Measurements from ENCODE around the gene ZNF2. TPM values are rescaled to one million over a fixed set of nuclear protein-coding genes. Genes with fewer than 3 reads are reported as not detected.

Gene ZNF2
- total and polyA plus RNA-seq, 2 of the 13 experiments (the other 11 are each of a cell fraction or from before 2014, with no cell fraction given): 4.3 to 6.1 TPM

DNA sequence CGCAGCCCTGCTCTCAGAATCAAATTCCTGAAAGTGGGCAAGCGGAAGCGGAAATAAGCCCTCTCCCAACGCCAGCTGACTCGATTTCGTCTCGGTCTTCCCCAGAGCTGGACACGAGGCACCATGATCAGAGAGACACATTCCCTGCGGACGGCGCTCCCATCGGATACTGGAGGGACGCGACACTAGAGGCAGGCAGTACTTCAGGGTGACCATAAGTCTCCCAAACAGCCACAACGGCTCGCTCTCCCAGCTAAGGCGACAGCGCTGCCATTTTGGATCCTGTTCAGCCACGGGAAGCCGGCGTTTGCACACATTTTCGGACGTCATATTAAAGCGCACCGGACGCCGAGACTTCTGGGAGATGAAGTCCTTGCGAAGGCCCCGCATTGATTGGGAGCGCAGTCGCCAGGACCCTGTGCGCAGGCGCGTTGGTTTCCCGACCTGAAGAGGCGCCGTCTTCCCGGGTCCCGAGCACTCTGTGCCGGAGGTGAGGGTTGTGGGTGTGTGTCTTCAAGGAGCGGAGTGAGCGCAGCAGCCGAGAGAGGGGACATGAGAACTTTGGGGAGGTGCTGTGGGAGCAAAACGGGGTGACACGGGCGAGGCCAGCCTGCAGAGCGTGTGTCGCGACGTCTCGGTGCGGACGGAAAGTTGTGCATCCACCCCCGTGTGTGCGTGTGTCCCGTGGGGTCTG is at the start of gene ZNF2 (continued):
- TF ChIP-seq ZNF678 (CRISPR knock-in tag; IDR thresholded peaks at IDR 0.05) (peak; percentile 54; the same call in 1 of the 2 replicates), ZFP62 (CRISPR knock-in tag; IDR thresholded peaks at IDR 0.05) (no peak), ZSCAN22 (CRISPR knock-in tag; IDR thresholded peaks at IDR 0.05) (0 out of 2 replicates have a peak, but pooled peaks have one; percentile 48), SNRNP70 (IDR thresholded peaks at IDR 0.05; ENCODE audit: low read depth, low read length) (no peak), EHMT2 (IDR thresholded peaks at IDR 0.05; ENCODE audit: borderline replicate concordance, low read depth, low read length) (peak; percentile 95), MED1 (CRISPR knock-in tag; IDR thresholded peaks at IDR 0.05) (peak; percentile 62), ASH2L (IDR thresholded peaks at IDR 0.05; ENCODE audit: insufficient read length, low read depth, low read length) (peak; percentile 99), ZNF746 (CRISPR knock-in tag; IDR thresholded peaks at IDR 0.05) (peak; percentile 33; the same call in 1 of the 2 replicates), ZFAT (CRISPR knock-in tag; conservative IDR thresholded peaks at IDR 0.05) (no peak), ZNF317 (CRISPR knock-in tag; IDR thresholded peaks at IDR 0.05) (peak; percentile 85), SRSF9 (IDR thresholded peaks at IDR 0.05; ENCODE audit: borderline replicate concordance, insufficient read depth, low read depth, low read length, poor library complexity, severe bottlenecking) (no peak), DNMT1 (CRISPR knock-in tag; IDR thresholded peaks at IDR 0.05) (peak; percentile 68; the same call in 1 of the 2 replicates)
- TF ChIP-seq, protein P1, sequence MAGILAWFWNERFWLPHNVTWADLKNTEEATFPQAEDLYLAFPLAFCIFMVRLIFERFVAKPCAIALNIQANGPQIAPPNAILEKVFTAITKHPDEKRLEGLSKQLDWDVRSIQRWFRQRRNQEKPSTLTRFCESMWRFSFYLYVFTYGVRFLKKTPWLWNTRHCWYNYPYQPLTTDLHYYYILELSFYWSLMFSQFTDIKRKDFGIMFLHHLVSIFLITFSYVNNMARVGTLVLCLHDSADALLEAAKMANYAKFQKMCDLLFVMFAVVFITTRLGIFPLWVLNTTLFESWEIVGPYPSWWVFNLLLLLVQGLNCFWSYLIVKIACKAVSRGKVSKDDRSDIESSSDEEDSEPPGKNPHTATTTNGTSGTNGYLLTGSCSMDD (CRISPR knock-in tag; IDR thresholded peaks at IDR 0.05): no peak
- TF ChIP-seq, protein P2, sequence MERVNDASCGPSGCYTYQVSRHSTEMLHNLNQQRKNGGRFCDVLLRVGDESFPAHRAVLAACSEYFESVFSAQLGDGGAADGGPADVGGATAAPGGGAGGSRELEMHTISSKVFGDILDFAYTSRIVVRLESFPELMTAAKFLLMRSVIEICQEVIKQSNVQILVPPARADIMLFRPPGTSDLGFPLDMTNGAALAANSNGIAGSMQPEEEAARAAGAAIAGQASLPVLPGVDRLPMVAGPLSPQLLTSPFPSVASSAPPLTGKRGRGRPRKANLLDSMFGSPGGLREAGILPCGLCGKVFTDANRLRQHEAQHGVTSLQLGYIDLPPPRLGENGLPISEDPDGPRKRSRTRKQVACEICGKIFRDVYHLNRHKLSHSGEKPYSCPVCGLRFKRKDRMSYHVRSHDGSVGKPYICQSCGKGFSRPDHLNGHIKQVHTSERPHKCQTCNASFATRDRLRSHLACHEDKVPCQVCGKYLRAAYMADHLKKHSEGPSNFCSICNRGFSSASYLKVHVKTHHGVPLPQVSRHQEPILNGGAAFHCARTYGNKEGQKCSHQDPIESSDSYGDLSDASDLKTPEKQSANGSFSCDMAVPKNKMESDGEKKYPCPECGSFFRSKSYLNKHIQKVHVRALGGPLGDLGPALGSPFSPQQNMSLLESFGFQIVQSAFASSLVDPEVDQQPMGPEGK (CRISPR knock-in tag; IDR thresholded peaks at IDR 0.05): peak; percentile 23; the same call in 1 of the 2 replicates
- TF ChIP-seq, protein P3, sequence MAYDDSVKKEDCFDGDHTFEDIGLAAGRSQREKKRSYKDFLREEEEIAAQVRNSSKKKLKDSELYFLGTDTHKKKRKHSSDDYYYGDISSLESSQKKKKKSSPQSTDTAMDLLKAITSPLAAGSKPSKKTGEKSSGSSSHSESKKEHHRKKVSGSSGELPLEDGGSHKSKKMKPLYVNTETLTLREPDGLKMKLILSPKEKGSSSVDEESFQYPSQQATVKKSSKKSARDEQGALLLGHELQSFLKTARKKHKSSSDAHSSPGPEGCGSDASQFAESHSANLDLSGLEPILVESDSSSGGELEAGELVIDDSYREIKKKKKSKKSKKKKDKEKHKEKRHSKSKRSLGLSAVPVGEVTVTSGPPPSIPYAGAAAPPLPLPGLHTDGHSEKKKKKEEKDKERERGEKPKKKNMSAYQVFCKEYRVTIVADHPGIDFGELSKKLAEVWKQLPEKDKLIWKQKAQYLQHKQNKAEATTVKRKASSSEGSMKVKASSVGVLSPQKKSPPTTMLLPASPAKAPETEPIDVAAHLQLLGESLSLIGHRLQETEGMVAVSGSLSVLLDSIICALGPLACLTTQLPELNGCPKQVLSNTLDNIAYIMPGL (CRISPR knock-in tag; IDR thresholded peaks at IDR 0.05; ENCODE audit: borderline replicate concordance in 1 of 2, low read depth in 1 of 2): peak; percentile 73 to 95
- TF ChIP-seq, protein P4, sequence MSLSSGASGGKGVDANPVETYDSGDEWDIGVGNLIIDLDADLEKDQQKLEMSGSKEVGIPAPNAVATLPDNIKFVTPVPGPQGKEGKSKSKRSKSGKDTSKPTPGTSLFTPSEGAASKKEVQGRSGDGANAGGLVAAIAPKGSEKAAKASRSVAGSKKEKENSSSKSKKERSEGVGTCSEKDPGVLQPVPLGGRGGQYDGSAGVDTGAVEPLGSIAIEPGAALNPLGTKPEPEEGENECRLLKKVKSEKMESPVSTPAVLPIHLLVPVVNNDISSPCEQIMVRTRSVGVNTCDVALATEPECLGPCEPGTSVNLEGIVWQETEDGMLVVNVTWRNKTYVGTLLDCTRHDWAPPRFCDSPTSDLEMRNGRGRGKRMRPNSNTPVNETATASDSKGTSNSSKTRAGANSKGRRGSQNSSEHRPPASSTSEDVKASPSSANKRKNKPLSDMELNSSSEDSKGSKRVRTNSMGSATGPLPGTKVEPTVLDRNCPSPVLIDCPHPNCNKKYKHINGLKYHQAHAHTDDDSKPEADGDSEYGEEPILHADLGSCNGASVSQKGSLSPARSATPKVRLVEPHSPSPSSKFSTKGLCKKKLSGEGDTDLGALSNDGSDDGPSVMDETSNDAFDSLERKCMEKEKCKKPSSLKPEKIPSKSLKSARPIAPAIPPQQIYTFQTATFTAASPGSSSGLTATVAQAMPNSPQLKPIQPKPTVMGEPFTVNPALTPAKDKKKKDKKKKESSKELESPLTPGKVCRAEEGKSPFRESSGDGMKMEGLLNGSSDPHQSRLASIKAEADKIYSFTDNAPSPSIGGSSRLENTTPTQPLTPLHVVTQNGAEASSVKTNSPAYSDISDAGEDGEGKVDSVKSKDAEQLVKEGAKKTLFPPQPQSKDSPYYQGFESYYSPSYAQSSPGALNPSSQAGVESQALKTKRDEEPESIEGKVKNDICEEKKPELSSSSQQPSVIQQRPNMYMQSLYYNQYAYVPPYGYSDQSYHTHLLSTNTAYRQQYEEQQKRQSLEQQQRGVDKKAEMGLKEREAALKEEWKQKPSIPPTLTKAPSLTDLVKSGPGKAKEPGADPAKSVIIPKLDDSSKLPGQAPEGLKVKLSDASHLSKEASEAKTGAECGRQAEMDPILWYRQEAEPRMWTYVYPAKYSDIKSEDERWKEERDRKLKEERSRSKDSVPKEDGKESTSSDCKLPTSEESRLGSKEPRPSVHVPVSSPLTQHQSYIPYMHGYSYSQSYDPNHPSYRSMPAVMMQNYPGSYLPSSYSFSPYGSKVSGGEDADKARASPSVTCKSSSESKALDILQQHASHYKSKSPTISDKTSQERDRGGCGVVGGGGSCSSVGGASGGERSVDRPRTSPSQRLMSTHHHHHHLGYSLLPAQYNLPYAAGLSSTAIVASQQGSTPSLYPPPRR (CRISPR knock-in tag; IDR thresholded peaks at IDR 0.05; ENCODE audit: borderline replicate concordance): peak; percentile 37; the same call in 1 of the 2 replicates

All from HepG2 (cell line).